Hepatocyte (in vitro differentiated cells): ENCODE results near the gene CDH4. TPM values are rescaled to one million over a fixed set of nuclear protein-coding genes. Genes with fewer than 3 reads are reported as not detected.

ENCODE experiments used
- DNase-seq: peaks from one replicate; pipeline ENCODE4 v3.0.0-alpha.2; 2016; ENCODE audit warnings: low spot score
- H2AFZ ChIP-seq: fragments of 200-600 bp; sonication (generic); 2 replicates; pipeline ENCODE4 v1.6.0; 2016; ENCODE audit warnings: antibody characterized with exemption, mild to moderate bottlenecking
- H3K27ac ChIP-seq: fragments of 200-600 bp; sonication (generic); 2 replicates; pipeline ENCODE4 v1.5.1; 2016; ENCODE audit warnings: mild to moderate bottlenecking
- H3K27me3 ChIP-seq: fragments of 200-600 bp; sonication (generic); 2 replicates; pipeline ENCODE4 v1.6.1; 2016
- H3K36me3 ChIP-seq: fragments of 200-600 bp; sonication (generic); replicated peaks from 2 replicates; pipeline ENCODE4 v1.5.1; 2016; ENCODE audit warnings: low read depth; ENCODE audit not compliant: insufficient read depth
- H3K4me1 ChIP-seq: fragments of 200-600 bp; sonication (generic); 2 replicates; pipeline ENCODE4 v1.5.1; 2016; ENCODE audit warnings: mild to moderate bottlenecking, moderate library complexity; ENCODE audit not compliant: insufficient read depth
- H3K4me2 ChIP-seq: fragments of 200-600 bp; sonication (generic); 2 replicates; pipeline ENCODE4 v1.6.0; 2016
- H3K4me3 ChIP-seq: fragments of 200-600 bp; sonication (generic); 2 replicates; pipeline ENCODE4 v1.5.1; 2016; ENCODE audit warnings: mild to moderate bottlenecking
- H3K79me2 ChIP-seq: fragments of 200-600 bp; sonication (generic); 2 replicates; pipeline ENCODE4 v1.6.0; 2017; ENCODE audit warnings: mild to moderate bottlenecking
- H3K9me2 ChIP-seq: fragments of 200-600 bp; sonication (generic); replicated peaks from 2 replicates; pipeline ENCODE4 v1.6.0; 2017; ENCODE audit warnings: mild to moderate bottlenecking; ENCODE audit not compliant: insufficient read depth
- H3K9me3 ChIP-seq: fragments of 200-600 bp; sonication (generic); 2 replicates; pipeline ENCODE4 v1.5.1; 2016; ENCODE audit warnings: low read depth, mild to moderate bottlenecking
- H4K20me1 ChIP-seq: fragments of 200-600 bp; sonication (generic); 2 replicates; pipeline ENCODE4 v1.6.0; 2016; ENCODE audit warnings: mild to moderate bottlenecking; ENCODE audit not compliant: insufficient read depth, poor library complexity, severe bottlenecking
- EZH2 ChIP-seq: fragments of 200-600 bp; sonication (generic); IDR thresholded peaks from 2 replicates; pipeline ENCODE4 v1.6.1; 2016; ENCODE audit warnings: antibody characterized with exemption, mild to moderate bottlenecking, borderline replicate concordance
- EZH2phosphoT487 ChIP-seq: fragments of 200-600 bp; sonication (generic); IDR thresholded peaks from one replicate; pipeline ENCODE4 v1.6.1; 2018; ENCODE audit warnings: antibody characterized with exemption, mild to moderate bottlenecking, low read depth, moderate library complexity; ENCODE audit not compliant: unreplicated experiment, severe bottlenecking
- WGBS: methylation state at CpG from one replicate; pipeline ENCODE4 v1.1.6; 2016; ENCODE audit warnings: low lambda C conversion rate; ENCODE audit errors: missing lambda C conversion rate; 5-methylcytosine and 5-hydroxymethylcytosine counted together
- polyA plus RNA-seq: library from polyadenylated mRNA; unstranded; fragments of >200 nt; fragmentation: Nextera tagmentation; extraction: Ambion mirVana; gene quantifications from 2 replicates; pipeline ENCODE4 v1.2.1, GENCODE V29; 2016
- total RNA-seq: library from RNA; depleted of rRNA; stranded (reverse); fragments of >200 nt; gene quantifications from 2 replicates; pipeline ENCODE4 v1.2.3, GENCODE V29; 2014
- TF ChIP-seq, protein P1 (sequence below): fragments of 200-600 bp; sonication (generic); IDR thresholded peaks from 2 replicates; pipeline ENCODE4 v1.5.1; 2016; ENCODE audit warnings: antibody characterized with exemption, mild to moderate bottlenecking; ENCODE audit not compliant: poor library complexity

Gene CDH4
- total and polyA plus RNA-seq, 2 experiments from 2014 or later: 0.53 to 0.73 TPM

GRCh38 chr20:61558726-61559125, 306.7 kb downstream of the CDH4 start:
- H3K4me2 ChIP-seq: no peak overlapping the region
- no peaks in the 10 kb centered on the region for H4K20me1 ChIP-seq
- no peaks in the 10 kb centered on the region for H3K27me3 ChIP-seq
- no peak overlapping the region for H2AFZ ChIP-seq
- no peaks in the 10 kb centered on the region for H3K36me3 ChIP-seq
- H3K4me1 ChIP-seq: no peaks in the 10 kb centered on the region
- 52% methylated on average over 10 of the region's 10 CpGs for WGBS
- H3K79me2 ChIP-seq: no peaks in the 10 kb centered on the region
- no peaks in the 10 kb centered on the region for H3K9me2 ChIP-seq
- no peak overlapping the region for H3K4me3 ChIP-seq
- TF ChIP-seq EZH2 (no peak), EZH2phosphoT487 (no peak)
- TF ChIP-seq, protein P1, sequence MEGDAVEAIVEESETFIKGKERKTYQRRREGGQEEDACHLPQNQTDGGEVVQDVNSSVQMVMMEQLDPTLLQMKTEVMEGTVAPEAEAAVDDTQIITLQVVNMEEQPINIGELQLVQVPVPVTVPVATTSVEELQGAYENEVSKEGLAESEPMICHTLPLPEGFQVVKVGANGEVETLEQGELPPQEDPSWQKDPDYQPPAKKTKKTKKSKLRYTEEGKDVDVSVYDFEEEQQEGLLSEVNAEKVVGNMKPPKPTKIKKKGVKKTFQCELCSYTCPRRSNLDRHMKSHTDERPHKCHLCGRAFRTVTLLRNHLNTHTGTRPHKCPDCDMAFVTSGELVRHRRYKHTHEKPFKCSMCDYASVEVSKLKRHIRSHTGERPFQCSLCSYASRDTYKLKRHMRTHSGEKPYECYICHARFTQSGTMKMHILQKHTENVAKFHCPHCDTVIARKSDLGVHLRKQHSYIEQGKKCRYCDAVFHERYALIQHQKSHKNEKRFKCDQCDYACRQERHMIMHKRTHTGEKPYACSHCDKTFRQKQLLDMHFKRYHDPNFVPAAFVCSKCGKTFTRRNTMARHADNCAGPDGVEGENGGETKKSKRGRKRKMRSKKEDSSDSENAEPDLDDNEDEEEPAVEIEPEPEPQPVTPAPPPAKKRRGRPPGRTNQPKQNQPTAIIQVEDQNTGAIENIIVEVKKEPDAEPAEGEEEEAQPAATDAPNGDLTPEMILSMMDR: no peak
- no peak overlapping the region for H3K27ac ChIP-seq
- no peak for DNase-seq
- no peaks in the 10 kb centered on the region for H3K9me3 ChIP-seq

- 59% methylated on average over 19 of the region's 19 CpGs for WGBS
- H3K79me2 ChIP-seq: no peaks in the 10 kb centered on the region
- no peak overlapping the region for H3K27ac ChIP-seq
- no peak for DNase-seq
- H2AFZ ChIP-seq: no peak overlapping the region
- H3K27me3 ChIP-seq: no peaks in the 10 kb centered on the region
- H3K9me2 ChIP-seq: no peaks in the 10 kb centered on the region
- H3K9me3 ChIP-seq: no peaks in the 10 kb centered on the region
- no peak overlapping the region for H3K4me2 ChIP-seq
- H3K4me3 ChIP-seq: no peak overlapping the region
- H4K20me1 ChIP-seq: no peaks in the 10 kb centered on the region
- H3K4me1 ChIP-seq: no peaks in the 10 kb centered on the region
- H3K36me3 ChIP-seq: no peaks in the 10 kb centered on the region
- TF ChIP-seq EZH2phosphoT487 (no peak), EZH2 (no peak)
- TF ChIP-seq, protein P1: no peak
Observed at GRCh38 chr20:61559706-61560315, 307.8 kb downstream of the CDH4 start.

- Histone ChIP-seq H3K27ac (no peak overlapping the region), H3K4me1 (no peaks in the 10 kb centered on the region), H4K20me1 (no peaks in the 10 kb centered on the region), H3K27me3 (no peaks in the 10 kb centered on the region), H2AFZ (no peak overlapping the region), H3K79me2 (no peaks in the 10 kb centered on the region), H3K4me2 (no peak overlapping the region), H3K4me3 (no peak overlapping the region), H3K9me2 (no peaks in the 10 kb centered on the region), H3K36me3 (no peaks in the 10 kb centered on the region), H3K9me3 (no peaks in the 10 kb centered on the region)
- DNase-seq: peak; percentile 68
- no peak for TF ChIP-seq EZH2
- TF ChIP-seq, protein P1: peak; percentile 15
- WGBS: 74% methylated on average over 15 of the region's 15 CpGs
Observed at GRCh38 chr20:61560361-61560853, 308.3 kb downstream of the CDH4 start.
